BJ (cell line): ENCODE results near the gene MIF4GD. TPM values are rescaled to one million over a fixed set of nuclear protein-coding genes. Genes with fewer than 3 reads are reported as not detected.

Experiments
- CTCF ChIA-PET: fragments of 350-600 bp; formaldehyde crosslinking; extraction: SDS; loops from one replicate; lab custom pipeline; 2021; ENCODE audit warnings: antibody characterized with exemption, inconsistent platforms; lab: Yijun Ruan, JAX
- POLR2A ChIA-PET: fragments of 300-600 bp; sonication (Branson Sonifier 250); formaldehyde crosslinking; extraction: SDS; loops from one replicate; lab custom pipeline; 2021; ENCODE audit warnings: antibody characterized with exemption; lab: Charles Lee
- DNase-seq: peaks from one replicate; pipeline ENCODE4 v3.0.0-alpha.2; 2011; ENCODE audit warnings: low read depth
- H3K27me3 ChIP-seq: 2 replicates; pipeline ENCODE4 v1.6.0; 2011; ENCODE audit warnings: low read length; ENCODE audit not compliant: control insufficient read depth, insufficient read depth
- H3K36me3 ChIP-seq: 2 replicates; pipeline ENCODE4 v1.5.1; 2011; ENCODE audit warnings: low read length; ENCODE audit not compliant: control insufficient read depth, insufficient read depth
- H3K4me3 ChIP-seq: 2 replicates; pipeline ENCODE4 v1.5.1; 2011; ENCODE audit warnings: low read depth, mild to moderate bottlenecking, control low read depth, low read length
- CTCF ChIP-seq: IDR thresholded peaks from 2 replicates; pipeline ENCODE4 v1.5.1; 2011; ENCODE audit warnings: low read depth, mild to moderate bottlenecking, control low read depth, inconsistent platforms, low read length, moderate library complexity; ENCODE audit not compliant: insufficient read depth
- polyA minus RNA-seq: library from RNA; depleted of rRNA, polyadenylated mRNA; stranded (reverse); fragments of >200 nt; gene quantifications from 2 replicates; pipeline ENCODE4 v1.2.3, GENCODE V29; 2011; rRNA and poly(A)+ RNA removed
- polyA plus RNA-seq: library from polyadenylated mRNA; depleted of rRNA; stranded (reverse); fragments of >200 nt; gene quantifications from 2 replicates; pipeline ENCODE4 v1.2.3, GENCODE V29; 2011; rRNA removed

The MIF4GD gene
- polyA plus RNA-seq (20.2 and 29.0 TPM in 2 replicates), polyA minus RNA-seq (6.8 and 14.6 TPM in 2 replicates)

GRCh38 chr17:75270966-75271232, at the start of gene MIF4GD:
MIF4GD (minus strand) TSS chr17:75271231; CDS start chr17:75270195, 1,036 bp downstream.
- POLR2A ChIA-PET, result interaction anchor here (0.5 to 2.2 kb wide), 5 partner anchors 9 to 144 kb away, joined by 3 to 18 read pairs (median 4); partner anchors contain the start of genes GGA3, MRPS7 and SLC25A19
- no peak for DNase-seq
- peaks cover 2% of the 10 kb centered on the region for H3K36me3 ChIP-seq
- TF ChIP-seq CTCF, result no peak
- CTCF ChIA-PET, result interaction anchor here (0.6 to 2.7 kb wide), 37 partner anchors 9 to 483 kb away, joined by 3 to 36 read pairs (median 4); partner anchors contain the start of genes GGA3, GRB2, MRPS7 and SLC25A19
- H3K4me3 ChIP-seq, result peak within 1 kb of the TSS; percentile 75
- no peaks in the 10 kb centered on the region for H3K27me3 ChIP-seq

GRCh38 chr17:75319904-75320691, 49.1 kb upstream of the MIF4GD start:
- no peak for DNase-seq
- Histone ChIP-seq H3K36me3 (peaks cover 13% of the 10 kb centered on the region), H3K27me3 (no peaks in the 10 kb centered on the region), H3K4me3 (no peak overlapping the region)
- ChIA-PET POLR2A (interaction anchor here (0.6 kb wide), 1 partner anchor 73 kb away, joined by 4 read pairs; no protein-coding TSS in a partner anchor), CTCF (interaction anchor here (0.7 to 5.1 kb wide), 6 partner anchors 31 to 313 kb away, joined by 3 to 28 read pairs (median 6); partner anchors contain the start of genes GRB2, SLC25A19 and SMIM5)
- TF ChIP-seq CTCF, result no peak

GRCh38 chr17:75318615-75319222, 47.7 kb upstream of the MIF4GD start:
- H3K36me3 ChIP-seq, result peaks cover 14% of the 10 kb centered on the region
- H3K27me3 ChIP-seq, result no peaks in the 10 kb centered on the region
- H3K4me3 ChIP-seq, result no peak overlapping the region
- ChIA-PET POLR2A (no interaction called here), CTCF (interaction anchor here (0.7 to 1.3 kb wide), 2 partner anchors 94 to 384 kb away, joined by 3 to 4 read pairs; no protein-coding TSS in a partner anchor)
- no peak for DNase-seq
- TF ChIP-seq CTCF, result no peak

- ChIA-PET CTCF (interaction anchor here (0.7 to 1.3 kb wide), 3 partner anchors 47 to 385 kb away, joined by 3 to 4 read pairs (median 4); partner anchors contain the start of gene MIF4GD), POLR2A (no interaction called here)
Measured at GRCh38 chr17:75318211-75318610, 47.2 kb upstream of the MIF4GD start.

More at GRCh38 chr17:75318211-75318610, 47.2 kb upstream of the MIF4GD start:
- DNase-seq, result no peak
- Histone ChIP-seq H3K4me3 (no peak overlapping the region), H3K36me3 (peaks cover 14% of the 10 kb centered on the region), H3K27me3 (no peaks in the 10 kb centered on the region)
- TF ChIP-seq CTCF, result no peak
